ENCODE results near the gene STK31.

- no peak for TF ChIP-seq CTCF (IDR thresholded peaks at IDR 0.05)
- no peak for TF ChIP-seq EP300 (IDR thresholded peaks at IDR 0.05)
Measured at GRCh38 chr7:23721456-23721855, 11.4 kb downstream of the STK31 start.
